GM23338 (cell line): Measurements from ENCODE around the gene EML2. TPM values are rescaled to one million over a fixed set of nuclear protein-coding genes. Genes with fewer than 3 reads are reported as not detected.

Experiments
- ATAC-seq: fragments of 200-7000 bp; cut with Tn5 transposase; 3 replicates; pipeline ENCODE4 v1.9.1; 2020
- DNase-seq: peaks from one replicate; pipeline ENCODE4 v3.0.0-alpha.2; 2015; ENCODE audit warnings: low spot score
- H2AFZ ChIP-seq: fragments of 200-600 bp; sonication (generic); 2 replicates; pipeline ENCODE4 v1.8.0; 2016; ENCODE audit warnings: antibody characterized with exemption, mild to moderate bottlenecking, moderate library complexity
- H3F3A ChIP-seq: fragments of 200-600 bp; sonication (generic); replicated peaks from 2 replicates; pipeline ENCODE4 v1.8.0; 2017; ENCODE audit warnings: antibody characterized with exemption, mixed run types, low read depth
- H3K27ac ChIP-seq: fragments of 200-600 bp; sonication (generic); 2 replicates; pipeline ENCODE4 v1.6.1; 2016; ENCODE audit warnings: low read depth
- H3K27me3 ChIP-seq: fragments of 200-600 bp; sonication (generic); 2 replicates; pipeline ENCODE4 v1.8.0; 2016; ENCODE audit warnings: mild to moderate bottlenecking, mixed run types, moderate library complexity; ENCODE audit not compliant: insufficient read depth
- H3K36me3 ChIP-seq: fragments of 200-600 bp; sonication (generic); 2 replicates; pipeline ENCODE4 v1.8.0; 2016; ENCODE audit warnings: mild to moderate bottlenecking; ENCODE audit not compliant: insufficient read depth
- H3K4me1 ChIP-seq: fragments of 200-600 bp; sonication (generic); 2 replicates; pipeline ENCODE4 v1.8.0; 2016; ENCODE audit warnings: mild to moderate bottlenecking, moderate library complexity; ENCODE audit not compliant: insufficient read depth
- H3K4me2 ChIP-seq: fragments of 200-600 bp; sonication (generic); 2 replicates; pipeline ENCODE4 v1.7.1; 2017; ENCODE audit warnings: mixed run types
- H3K4me3 ChIP-seq: fragments of 200-600 bp; sonication (generic); 2 replicates; pipeline ENCODE4 v1.6.1; 2016; ENCODE audit warnings: mixed run types
- H3K79me2 ChIP-seq: fragments of 200-600 bp; sonication (generic); replicated peaks from 2 replicates; pipeline ENCODE4 v1.8.0; 2017; ENCODE audit warnings: mild to moderate bottlenecking; ENCODE audit not compliant: insufficient read depth
- H3K9me2 ChIP-seq: fragments of 200-600 bp; sonication (generic); 2 replicates; pipeline ENCODE4 v1.8.0; 2017; ENCODE audit not compliant: insufficient read depth
- H4K20me1 ChIP-seq: fragments of 200-600 bp; sonication (generic); replicated peaks from 2 replicates; pipeline ENCODE4 v1.8.0; 2017; ENCODE audit warnings: mild to moderate bottlenecking; ENCODE audit not compliant: insufficient read depth
- H3K27ac Mint-ChIP-seq: 2 replicates; pipeline ENCODE4 v1.8.0; 2020; ENCODE audit warnings: inconsistent platforms, mild to moderate bottlenecking, moderate library complexity, mixed read lengths
- H3K27me3 Mint-ChIP-seq: 3 replicates; pipeline ENCODE4 v1.8.0; 2022; ENCODE audit warnings: low read depth, mild to moderate bottlenecking, moderate library complexity, mixed read lengths, inconsistent platforms; ENCODE audit not compliant: insufficient read depth, poor library complexity
- H3K36me3 Mint-ChIP-seq: 3 replicates; pipeline ENCODE4 v1.8.0; 2021; ENCODE audit warnings: low read depth, mild to moderate bottlenecking, inconsistent platforms, moderate library complexity, mixed read lengths
- H3K4me1 Mint-ChIP-seq: 3 replicates; pipeline ENCODE4 v1.8.0; 2020; ENCODE audit warnings: mild to moderate bottlenecking, inconsistent platforms, mixed read lengths
- H3K4me3 Mint-ChIP-seq: 3 replicates; pipeline ENCODE4 v1.8.0; 2021; ENCODE audit warnings: moderate library complexity, mild to moderate bottlenecking, inconsistent platforms, mixed read lengths
- H3K9me3 Mint-ChIP-seq: 3 replicates; pipeline ENCODE4 v1.8.0; 2020; ENCODE audit warnings: moderate library complexity, mild to moderate bottlenecking, inconsistent platforms, mixed read lengths
- CREB1 ChIP-seq: fragments of 250-450 bp; sonication (Bioruptor Pico); IDR thresholded peaks from 2 replicates; pipeline ENCODE4 v1.5.0; 2020; ENCODE audit warnings: low read depth, mild to moderate bottlenecking, moderate library complexity
- CTCF ChIP-seq, 2 experiments: fragments of 200-600 bp in 1 of 2; sonication (generic) in 1 of 2; conservative IDR thresholded peaks; 2 replicates each; pipeline versions ENCODE4 v1.5.1 to v1.6.1; 2016 to 2017; ENCODE audit warnings: antibody characterized with exemption in 2 of 2, low read depth in 2 of 2, mild to moderate bottlenecking in 2 of 2, moderate library complexity in 1 of 2
- ETS1 ChIP-seq: IDR thresholded peaks from 2 replicates; pipeline ENCODE4 v1.6.1; 2016; ENCODE audit warnings: antibody characterized with exemption
- EZH2 ChIP-seq: fragments of 200-600 bp; sonication (generic); IDR thresholded peaks from one replicate; pipeline ENCODE4 v1.8.0; 2017; ENCODE audit warnings: antibody characterized with exemption, mild to moderate bottlenecking, low read depth; ENCODE audit not compliant: unreplicated experiment
- EZH2phosphoT487 ChIP-seq: fragments of 200-600 bp; sonication (generic); IDR thresholded peaks from one replicate; pipeline ENCODE4 v1.8.1; 2018; ENCODE audit warnings: antibody characterized with exemption; ENCODE audit not compliant: unreplicated experiment
- JUNB ChIP-seq: IDR thresholded peaks from one replicate; pipeline ENCODE4 v1.6.1; 2016; ENCODE audit warnings: antibody characterized with exemption; ENCODE audit not compliant: unreplicated experiment
- NANOG ChIP-seq: IDR thresholded peaks from 2 replicates; pipeline ENCODE4 v1.6.1; 2016; ENCODE audit warnings: antibody characterized with exemption, borderline replicate concordance
- POLR2AphosphoS5 ChIP-seq: IDR thresholded peaks from 2 replicates; pipeline ENCODE4 v1.6.1; 2016; ENCODE audit warnings: antibody characterized with exemption, low read depth
- REST ChIP-seq: IDR thresholded peaks from one replicate; pipeline ENCODE4 v1.6.1; 2018; ENCODE audit warnings: antibody characterized with exemption; ENCODE audit not compliant: unreplicated experiment
- STAT1 ChIP-seq: IDR thresholded peaks from one replicate; pipeline ENCODE4 v1.6.1; 2016; ENCODE audit warnings: antibody characterized with exemption; ENCODE audit not compliant: unreplicated experiment
- ZNF114 ChIP-seq: fragments of 250-450 bp; sonication (Bioruptor Pico); IDR thresholded peaks from 2 replicates; pipeline ENCODE4 v1.5.0; 2020; ENCODE audit warnings: mild to moderate bottlenecking, moderate library complexity
- ZNF331 ChIP-seq: fragments of 250-450 bp; sonication (Bioruptor Pico); IDR thresholded peaks from 2 replicates; pipeline ENCODE4 v1.5.0; 2020; ENCODE audit warnings: low read depth, mild to moderate bottlenecking, moderate library complexity
- ZNF462 ChIP-seq: fragments of 250-450 bp; sonication (Bioruptor Pico); IDR thresholded peaks from 2 replicates; pipeline ENCODE4 v1.5.0; 2020; ENCODE audit warnings: mild to moderate bottlenecking, moderate library complexity
- polyA plus RNA-seq: library from polyadenylated mRNA; unstranded; fragments of >200 nt; fragmentation: Nextera tagmentation; extraction: Ambion mirVana; gene quantifications from 2 replicates; pipeline ENCODE4 v1.2.1, GENCODE V29; 2016
- total RNA-seq: library from RNA; depleted of rRNA; stranded (reverse); fragments of >200 nt; shearing (Covaris generic); gene quantifications from 2 replicates; pipeline ENCODE4 v1.2.3, GENCODE V29; 2014

EML2 gene
- total and polyA plus RNA-seq, 2 experiments from 2014 or later = 7.1 to 33.9 TPM

GRCh38 chr19:45598267-45599001 lies 40.8 kb downstream of the EML2 start:
- no peak overlapping the region for H3K27ac Mint-ChIP-seq
- Histone ChIP-seq H3K36me3 (no peaks in the 10 kb centered on the region), H3K27me3 (peaks cover 82% of the 10 kb centered on the region), H3K9me2 (no peaks in the 10 kb centered on the region), H3F3A (peaks cover 22% of the 10 kb centered on the region; the same call in 1 of the 2 replicates), H3K4me2 (peak overlapping the region; percentile 97), H3K4me1 (peaks cover 53% of the 10 kb centered on the region), H3K79me2 (no peaks in the 10 kb centered on the region), H2AFZ (peak overlapping the region; percentile 91), H4K20me1 (no peaks in the 10 kb centered on the region; the same call in 1 of the 2 replicates), H3K4me3 (peak overlapping the region; percentile 67), H3K27ac (no peak overlapping the region)
- peaks cover 65% of the 10 kb centered on the region for H3K27me3 Mint-ChIP-seq
- H3K36me3 Mint-ChIP-seq = no peaks in the 10 kb centered on the region; the same call in 2 of the 3 replicates
- peak; percentile 6; the same call in 2 of the 3 replicates for ATAC-seq
- H3K4me1 Mint-ChIP-seq = peaks cover 54% of the 10 kb centered on the region
- no peak for TF ChIP-seq POLR2AphosphoS5
- no peak for TF ChIP-seq JUNB
- no peak for TF ChIP-seq ETS1
- TF ChIP-seq ZNF114 = no peak
- no peak for TF ChIP-seq CTCF (conservative IDR thresholded peaks at IDR 0.05; ENCODE audit: low read depth in 2 of 2)
- TF ChIP-seq EZH2 = no peak
- TF ChIP-seq CREB1 (CRISPR knock-in tag) = no peak
- no peak for TF ChIP-seq STAT1
- TF ChIP-seq NANOG = no peak
- no peak for TF ChIP-seq EZH2phosphoT487
- TF ChIP-seq ZNF462 (CRISPR knock-in tag) = no peak
- no peak for TF ChIP-seq ZNF331 (CRISPR knock-in tag)
- TF ChIP-seq REST = no peak
- no peak for DNase-seq
- H3K9me3 Mint-ChIP-seq = no peaks in the 10 kb centered on the region
- H3K4me3 Mint-ChIP-seq = peak overlapping the region; percentile 65
